ENCODE results near the gene CALML4.

DNA sequence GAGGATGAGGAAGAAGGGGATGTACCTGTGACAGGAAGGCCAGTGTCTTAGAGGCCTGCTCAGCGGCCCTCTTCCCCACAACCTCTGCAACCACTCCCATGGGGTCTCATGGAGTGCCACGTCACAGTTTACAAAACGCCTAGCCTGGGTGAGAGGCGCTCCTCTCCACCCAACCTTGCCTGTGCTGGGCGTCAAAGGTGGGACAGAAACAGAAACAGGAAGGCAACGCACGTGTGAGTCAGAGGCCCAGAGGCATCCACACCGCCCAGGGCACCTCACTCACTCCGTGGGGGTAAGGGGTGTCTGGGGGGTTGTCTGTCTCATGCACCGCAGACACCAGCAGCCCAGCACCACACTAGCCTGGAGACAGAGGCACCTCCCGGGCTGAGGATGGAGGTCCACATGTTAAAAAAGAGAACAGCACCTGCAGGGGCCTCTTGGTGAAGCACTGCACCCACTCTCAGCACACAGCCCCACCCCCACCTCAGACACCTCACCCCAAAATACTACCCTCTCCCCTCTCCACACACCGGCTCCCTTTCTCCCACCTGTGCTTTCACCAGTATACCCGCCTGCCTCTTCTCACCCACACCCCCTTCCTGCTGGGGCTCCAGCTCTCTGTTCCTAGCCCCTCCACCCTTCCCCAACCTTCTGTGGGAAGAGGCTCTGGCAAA is 4.7 kb upstream of the CALML4 start:
- TF ChIP-seq, protein P1, sequence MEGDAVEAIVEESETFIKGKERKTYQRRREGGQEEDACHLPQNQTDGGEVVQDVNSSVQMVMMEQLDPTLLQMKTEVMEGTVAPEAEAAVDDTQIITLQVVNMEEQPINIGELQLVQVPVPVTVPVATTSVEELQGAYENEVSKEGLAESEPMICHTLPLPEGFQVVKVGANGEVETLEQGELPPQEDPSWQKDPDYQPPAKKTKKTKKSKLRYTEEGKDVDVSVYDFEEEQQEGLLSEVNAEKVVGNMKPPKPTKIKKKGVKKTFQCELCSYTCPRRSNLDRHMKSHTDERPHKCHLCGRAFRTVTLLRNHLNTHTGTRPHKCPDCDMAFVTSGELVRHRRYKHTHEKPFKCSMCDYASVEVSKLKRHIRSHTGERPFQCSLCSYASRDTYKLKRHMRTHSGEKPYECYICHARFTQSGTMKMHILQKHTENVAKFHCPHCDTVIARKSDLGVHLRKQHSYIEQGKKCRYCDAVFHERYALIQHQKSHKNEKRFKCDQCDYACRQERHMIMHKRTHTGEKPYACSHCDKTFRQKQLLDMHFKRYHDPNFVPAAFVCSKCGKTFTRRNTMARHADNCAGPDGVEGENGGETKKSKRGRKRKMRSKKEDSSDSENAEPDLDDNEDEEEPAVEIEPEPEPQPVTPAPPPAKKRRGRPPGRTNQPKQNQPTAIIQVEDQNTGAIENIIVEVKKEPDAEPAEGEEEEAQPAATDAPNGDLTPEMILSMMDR (IDR thresholded peaks at IDR 0.05; ENCODE audit: low read depth, low read length, missing input control) = no peak
- TF ChIP-seq EGR1 (IDR thresholded peaks at IDR 0.05; ENCODE audit: low read depth in 2 of 2) (no peak), SP1 (IDR thresholded peaks at IDR 0.05) (no peak), TAF1 (conservative IDR thresholded peaks at IDR 0.05) (no peak), JUND (IDR thresholded peaks at IDR 0.05) (no peak), YY1 (IDR thresholded peaks at IDR 0.05) (no peak)
- TF ChIP-seq, protein P2, sequence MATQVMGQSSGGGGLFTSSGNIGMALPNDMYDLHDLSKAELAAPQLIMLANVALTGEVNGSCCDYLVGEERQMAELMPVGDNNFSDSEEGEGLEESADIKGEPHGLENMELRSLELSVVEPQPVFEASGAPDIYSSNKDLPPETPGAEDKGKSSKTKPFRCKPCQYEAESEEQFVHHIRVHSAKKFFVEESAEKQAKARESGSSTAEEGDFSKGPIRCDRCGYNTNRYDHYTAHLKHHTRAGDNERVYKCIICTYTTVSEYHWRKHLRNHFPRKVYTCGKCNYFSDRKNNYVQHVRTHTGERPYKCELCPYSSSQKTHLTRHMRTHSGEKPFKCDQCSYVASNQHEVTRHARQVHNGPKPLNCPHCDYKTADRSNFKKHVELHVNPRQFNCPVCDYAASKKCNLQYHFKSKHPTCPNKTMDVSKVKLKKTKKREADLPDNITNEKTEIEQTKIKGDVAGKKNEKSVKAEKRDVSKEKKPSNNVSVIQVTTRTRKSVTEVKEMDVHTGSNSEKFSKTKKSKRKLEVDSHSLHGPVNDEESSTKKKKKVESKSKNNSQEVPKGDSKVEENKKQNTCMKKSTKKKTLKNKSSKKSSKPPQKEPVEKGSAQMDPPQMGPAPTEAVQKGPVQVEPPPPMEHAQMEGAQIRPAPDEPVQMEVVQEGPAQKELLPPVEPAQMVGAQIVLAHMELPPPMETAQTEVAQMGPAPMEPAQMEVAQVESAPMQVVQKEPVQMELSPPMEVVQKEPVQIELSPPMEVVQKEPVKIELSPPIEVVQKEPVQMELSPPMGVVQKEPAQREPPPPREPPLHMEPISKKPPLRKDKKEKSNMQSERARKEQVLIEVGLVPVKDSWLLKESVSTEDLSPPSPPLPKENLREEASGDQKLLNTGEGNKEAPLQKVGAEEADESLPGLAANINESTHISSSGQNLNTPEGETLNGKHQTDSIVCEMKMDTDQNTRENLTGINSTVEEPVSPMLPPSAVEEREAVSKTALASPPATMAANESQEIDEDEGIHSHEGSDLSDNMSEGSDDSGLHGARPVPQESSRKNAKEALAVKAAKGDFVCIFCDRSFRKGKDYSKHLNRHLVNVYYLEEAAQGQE (IDR thresholded peaks at IDR 0.05) = no peak

All from liver (tissue), 3 donors.